Natural killer cell (primary cell): Measurements from ENCODE around the gene ADNP2. TPM values are rescaled to one million over a fixed set of nuclear protein-coding genes. Genes with fewer than 3 reads are reported as not detected.

Source experiments
- ATAC-seq, 3 donors: fragments of 150-1000 bp in 2 of 3; fragments of 200-7000 bp in 1 of 3; cut with Tn5 transposase; 1 replicate in 1 of 3; 2 replicates in 2 of 3; pipeline ENCODE4 v1.10.0; 2021; ENCODE audit warnings: mild to moderate bottlenecking in 2 of 3, moderate library complexity in 2 of 3
- DNase-seq, 2 donors: peaks; one replicate each; pipeline versions ENCODE4 v3.0.0 to v3.0.0-alpha.2; 2013 to 2021; ENCODE audit warnings: mixed read lengths in 1 of 2
- H3K27ac ChIP-seq: one replicate; pipeline ENCODE4 v1.5.1; 2013; ENCODE audit warnings: mild to moderate bottlenecking, low read length
- H3K27me3 ChIP-seq: one replicate; pipeline ENCODE4 v1.6.1; 2013; ENCODE audit warnings: low read length; ENCODE audit not compliant: control insufficient read depth, insufficient read depth
- H3K36me3 ChIP-seq: one replicate; pipeline ENCODE4 v1.6.1; 2013; ENCODE audit warnings: low read length; ENCODE audit not compliant: control insufficient read depth, insufficient read depth
- H3K4me1 ChIP-seq: one replicate; pipeline ENCODE4 v1.6.1; 2013; ENCODE audit warnings: low read length; ENCODE audit not compliant: control insufficient read depth, insufficient read depth
- H3K4me3 ChIP-seq: one replicate; pipeline ENCODE4 v1.5.1; 2013; ENCODE audit warnings: low read length
- H3K9me3 ChIP-seq: one replicate; pipeline ENCODE4 v1.6.1; 2013; ENCODE audit warnings: low read length; ENCODE audit not compliant: control insufficient read depth, insufficient read depth
- H3K27ac Mint-ChIP-seq, 2 donors: one replicate each; pipeline ENCODE4 v1.8.0; 2022; ENCODE audit warnings: mild to moderate bottlenecking in 2 of 2, mixed read lengths in 2 of 2, moderate library complexity in 1 of 2
- H3K27me3 Mint-ChIP-seq, 2 donors: one replicate each; pipeline ENCODE4 v1.8.0; 2022; ENCODE audit warnings: low read depth in 2 of 2, mixed read lengths in 2 of 2
- H3K36me3 Mint-ChIP-seq: one replicate; pipeline ENCODE4 v1.8.0; 2022; ENCODE audit warnings: mixed read lengths
- H3K4me1 Mint-ChIP-seq, 2 donors: one replicate each; pipeline ENCODE4 v1.8.0; 2022; ENCODE audit warnings: mixed read lengths in 2 of 2
- H3K4me3 Mint-ChIP-seq: one replicate; pipeline ENCODE4 v1.8.0; 2022; ENCODE audit warnings: mild to moderate bottlenecking, moderate library complexity, mixed read lengths
- H3K9me3 Mint-ChIP-seq, 2 donors: one replicate each; pipeline ENCODE4 v1.8.0; 2022; ENCODE audit warnings: mixed read lengths in 2 of 2
- WGBS: methylation state at CpG from one replicate; pipeline ENCODE4 v1.1.7; 2013; ENCODE audit warnings: missing lambda C conversion rate; ENCODE audit not compliant: insufficient coverage; 5-methylcytosine and 5-hydroxymethylcytosine counted together
- intact Hi-C: fragments of 100-400 bp; cut with micrococcal nuclease; formaldehyde crosslinking; loops from one replicate; pipeline ENCODE4 v1.14.2; 2022
- total RNA-seq, 4 donors: library from RNA; stranded (reverse); fragments of 120-200 nt in 1 of 4; gene quantifications; one replicate each; pipeline versions ENCODE4 v1.2.3 to v1.2.4, GENCODE V29; 2013 to 2022
- TF ChIP-seq, protein P1 (sequence below): fragments of 200-600 bp; IDR thresholded peaks from one replicate; pipeline ENCODE4 v1.8.0; 2022; ENCODE audit warnings: antibody characterized with exemption

ADNP2 gene
- total RNA-seq, 3 donors from 2014 or later (not counting 1 experiment from before 2014, with no cell fraction given) = 31.2 to 39.2 (median 31.4) TPM

GRCh38 chr18:80095414-80095813 is 13.6 kb upstream of the ADNP2 start:
- Mint-ChIP-seq H3K9me3 (no peaks in the 10 kb centered on the region), H3K4me1 (no peaks in the 10 kb centered on the region), H3K27ac (no peak overlapping the region), H3K27me3 (peaks cover 11 to 21% of the 10 kb centered on the region in 2 donors), H3K4me3 (no peak overlapping the region), H3K36me3 (no peaks in the 10 kb centered on the region)
- no peaks in the 10 kb centered on the region for H3K27me3 ChIP-seq
- H3K4me3 ChIP-seq = no peak overlapping the region
- DNase-seq (no peak), ATAC-seq (no peak)
- TF ChIP-seq, protein P1, sequence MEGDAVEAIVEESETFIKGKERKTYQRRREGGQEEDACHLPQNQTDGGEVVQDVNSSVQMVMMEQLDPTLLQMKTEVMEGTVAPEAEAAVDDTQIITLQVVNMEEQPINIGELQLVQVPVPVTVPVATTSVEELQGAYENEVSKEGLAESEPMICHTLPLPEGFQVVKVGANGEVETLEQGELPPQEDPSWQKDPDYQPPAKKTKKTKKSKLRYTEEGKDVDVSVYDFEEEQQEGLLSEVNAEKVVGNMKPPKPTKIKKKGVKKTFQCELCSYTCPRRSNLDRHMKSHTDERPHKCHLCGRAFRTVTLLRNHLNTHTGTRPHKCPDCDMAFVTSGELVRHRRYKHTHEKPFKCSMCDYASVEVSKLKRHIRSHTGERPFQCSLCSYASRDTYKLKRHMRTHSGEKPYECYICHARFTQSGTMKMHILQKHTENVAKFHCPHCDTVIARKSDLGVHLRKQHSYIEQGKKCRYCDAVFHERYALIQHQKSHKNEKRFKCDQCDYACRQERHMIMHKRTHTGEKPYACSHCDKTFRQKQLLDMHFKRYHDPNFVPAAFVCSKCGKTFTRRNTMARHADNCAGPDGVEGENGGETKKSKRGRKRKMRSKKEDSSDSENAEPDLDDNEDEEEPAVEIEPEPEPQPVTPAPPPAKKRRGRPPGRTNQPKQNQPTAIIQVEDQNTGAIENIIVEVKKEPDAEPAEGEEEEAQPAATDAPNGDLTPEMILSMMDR = no peak
- H3K27ac ChIP-seq = no peak overlapping the region
- no peaks in the 10 kb centered on the region for H3K9me3 ChIP-seq
- intact Hi-C loops = no loop called here
- no peaks in the 10 kb centered on the region for H3K36me3 ChIP-seq
- 86% methylated on average over 7 of the region's 7 CpGs for WGBS
- no peaks in the 10 kb centered on the region for H3K4me1 ChIP-seq

DNA sequence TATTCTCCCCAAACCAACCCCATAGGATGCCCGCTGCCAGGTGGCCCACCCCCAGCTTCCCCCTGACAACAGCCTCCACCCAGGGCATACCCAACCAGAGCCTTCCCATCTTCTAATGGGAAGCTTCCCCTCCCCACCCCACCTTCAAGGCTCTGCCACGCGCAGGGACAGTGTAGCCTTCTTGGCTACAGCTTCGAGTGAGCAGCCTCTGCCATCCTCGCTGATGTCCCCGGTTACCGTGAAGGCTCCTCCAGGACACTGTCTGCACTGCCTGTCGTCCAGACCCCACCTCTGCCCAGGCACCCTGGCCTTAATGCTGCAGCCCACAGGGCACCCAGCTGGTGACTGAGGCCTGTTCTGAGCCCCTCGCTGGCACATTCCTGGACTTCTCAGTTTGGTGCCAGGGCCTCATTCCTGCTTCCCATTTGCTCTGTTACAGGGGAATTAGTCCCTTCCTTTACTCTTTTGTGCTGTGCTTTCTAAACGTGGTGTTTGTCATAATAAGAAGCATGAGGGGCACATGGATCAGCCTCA is 13.0 kb upstream of the ADNP2 start:
- peaks cover 8 to 14% of the 10 kb centered on the region in 2 donors for H3K27me3 Mint-ChIP-seq
- H3K27ac ChIP-seq = no peak overlapping the region
- H3K27ac Mint-ChIP-seq = no peak overlapping the region
- ATAC-seq (no peak), DNase-seq (no peak)
- no peaks in the 10 kb centered on the region for H3K9me3 ChIP-seq
- H3K36me3 ChIP-seq = no peaks in the 10 kb centered on the region
- H3K4me1 Mint-ChIP-seq = no peaks in the 10 kb centered on the region
- intact Hi-C loops = no loop called here
- TF ChIP-seq, protein P1 = no peak
- H3K9me3 Mint-ChIP-seq = no peaks in the 10 kb centered on the region
- no peaks in the 10 kb centered on the region for H3K36me3 Mint-ChIP-seq
- 88% methylated on average over 10 of the region's 10 CpGs for WGBS
- no peak overlapping the region for H3K4me3 ChIP-seq
- no peaks in the 10 kb centered on the region for H3K27me3 ChIP-seq
- no peaks in the 10 kb centered on the region for H3K4me1 ChIP-seq
- H3K4me3 Mint-ChIP-seq = no peak overlapping the region

DNA sequence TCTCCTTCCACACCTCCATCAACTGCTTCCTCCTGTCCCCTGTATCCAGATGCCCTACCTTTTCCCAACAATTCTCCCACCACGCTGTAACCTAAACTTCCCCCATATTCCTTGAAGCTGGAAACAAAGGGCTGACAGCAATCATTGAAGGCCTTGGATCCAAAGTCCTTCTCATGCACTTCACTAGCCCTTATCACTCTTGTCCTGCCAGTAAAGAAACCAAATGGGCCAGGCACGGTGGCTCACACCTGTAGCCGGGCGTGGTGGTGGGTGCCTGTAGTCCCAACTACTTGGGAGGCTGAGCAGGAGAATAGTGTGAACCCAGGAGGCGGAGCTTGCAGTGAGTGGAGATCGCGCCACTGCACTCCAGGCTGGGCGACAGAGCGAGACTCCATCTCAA is 11.9 kb upstream of the ADNP2 start:
- H3K9me3 Mint-ChIP-seq = no peaks in the 10 kb centered on the region
- no peaks in the 10 kb centered on the region for H3K4me1 ChIP-seq
- H3K27ac Mint-ChIP-seq = no peak overlapping the region
- no peaks in the 10 kb centered on the region for H3K36me3 ChIP-seq
- H3K4me3 Mint-ChIP-seq = no peak overlapping the region
- WGBS = 86% methylated on average over 6 of the region's 9 CpGs
- ATAC-seq (no peak), DNase-seq (no peak)
- peaks cover 5% of the 10 kb centered on the region in 2 donors for H3K27me3 Mint-ChIP-seq
- no peaks in the 10 kb centered on the region for H3K4me1 Mint-ChIP-seq
- intact Hi-C loops = no loop called here
- H3K9me3 ChIP-seq = no peaks in the 10 kb centered on the region
- TF ChIP-seq, protein P1 = no peak
- H3K27ac ChIP-seq = no peak overlapping the region
- H3K4me3 ChIP-seq = no peak overlapping the region
- no peaks in the 10 kb centered on the region for H3K27me3 ChIP-seq
- H3K36me3 Mint-ChIP-seq = no peaks in the 10 kb centered on the region

- Histone ChIP-seq H3K27me3 (no peaks in the 10 kb centered on the region), H3K27ac (no peak overlapping the region), H3K9me3 (no peaks in the 10 kb centered on the region), H3K4me3 (no peak overlapping the region), H3K36me3 (no peaks in the 10 kb centered on the region), H3K4me1 (no peaks in the 10 kb centered on the region)
- Mint-ChIP-seq H3K4me1 (no peaks in the 10 kb centered on the region), H3K27me3 (peaks cover 0 to 5% of the 10 kb centered on the region in 2 donors), H3K9me3 (no peaks in the 10 kb centered on the region), H3K4me3 (no peak overlapping the region), H3K36me3 (no peaks in the 10 kb centered on the region), H3K27ac (no peak overlapping the region)
- TF ChIP-seq, protein P1 = no peak
- ATAC-seq (no peak), DNase-seq (no peak)
- intact Hi-C loops = no loop called here
- WGBS = 95% methylated on average over 6 of the region's 6 CpGs
These were observed 5.8 kb upstream of the ADNP2 start for GRCh38 chr18:80103231-80103630.
